Stimulated activated CD8-positive, alpha-beta memory T cell treated with anti-CD3 and anti-CD28 coated beads, Interleukin-12 subunit alpha, Interleukin-12 subunit beta, amount 100 ng/mL, for 24 hours (primary cell): Measurements from ENCODE around the gene RIPOR2.

Experiments
- DNase-seq: peaks from one replicate; pipeline ENCODE4 v3.0.0-alpha.2; 2020; ENCODE audit errors: extremely low read depth

Gene RIPOR2

GRCh38 chr6:24906314-24906713 is 29.4 kb downstream of the RIPOR2 start:
- no peak for DNase-seq

- no peak for DNase-seq
Measured at GRCh38 chr6:24905483-24905882, 30.3 kb downstream of the RIPOR2 start.

- no peak for DNase-seq
Measured at GRCh38 chr6:24903681-24904080, 32.1 kb downstream of the RIPOR2 start.

- DNase-seq: no peak
Measured at GRCh38 chr6:24902782-24903181, 33.0 kb downstream of the RIPOR2 start.

- DNase-seq: no peak
Measured at GRCh38 chr6:24901698-24902328, 33.9 kb downstream of the RIPOR2 start.

GRCh38 chr6:24900917-24901697 is 34.7 kb downstream of the RIPOR2 start:
- DNase-seq: no peak

- no peak for DNase-seq
Measured at GRCh38 chr6:24899997-24900325, 35.8 kb downstream of the RIPOR2 start.

- DNase-seq: no peak
Measured at GRCh38 chr6:24899136-24899996, 36.4 kb downstream of the RIPOR2 start.

GRCh38 chr6:24898676-24899075 is 37.1 kb downstream of the RIPOR2 start:
- DNase-seq: no peak

GRCh38 chr6:24897186-24897585 is 38.6 kb downstream of the RIPOR2 start:
- no peak for DNase-seq

- no peak for DNase-seq
Measured at GRCh38 chr6:24893342-24893850, 42.4 kb downstream of the RIPOR2 start.

- no peak for DNase-seq
Measured at GRCh38 chr6:24891004-24891403, 44.8 kb downstream of the RIPOR2 start.

- no peak for DNase-seq
Measured at GRCh38 chr6:24890471-24890870, 45.3 kb downstream of the RIPOR2 start.

- DNase-seq: no peak
Measured at GRCh38 chr6:24888715-24889370, 46.9 kb downstream of the RIPOR2 start.

- DNase-seq: no peak
Measured at GRCh38 chr6:24887545-24888140, 48.1 kb downstream of the RIPOR2 start.

- DNase-seq: no peak
Measured at GRCh38 chr6:24883618-24884017, 52.1 kb downstream of the RIPOR2 start.

- no peak for DNase-seq
Measured at GRCh38 chr6:24882835-24883555, 52.8 kb downstream of the RIPOR2 start.

- no peak for DNase-seq
Measured at GRCh38 chr6:24882295-24882694, 53.5 kb downstream of the RIPOR2 start.

GRCh38 chr6:24881376-24881775 is 54.4 kb downstream of the RIPOR2 start:
- no peak for DNase-seq

GRCh38 chr6:24880451-24880850 is 55.3 kb downstream of the RIPOR2 start:
- DNase-seq: no peak

- DNase-seq: no peak
Measured at GRCh38 chr6:24879351-24879750, 56.4 kb downstream of the RIPOR2 start.
